ENCODE data around the gene ALB.

- TF ChIP-seq FOXP1 (CRISPR knock-in tag; IDR thresholded peaks at IDR 0.05; ENCODE audit: borderline replicate concordance) (no peak), NR2C2 (CRISPR knock-in tag; IDR thresholded peaks at IDR 0.05) (no peak), NR3C1 (CRISPR knock-in tag; conservative IDR thresholded peaks at IDR 0.05; ENCODE audit: low read depth) (no peak), ZBTB43 (CRISPR knock-in tag; IDR thresholded peaks at IDR 0.05) (no peak), CREM (CRISPR knock-in tag; IDR thresholded peaks at IDR 0.05) (no peak), TP53 (CRISPR knock-in tag; IDR thresholded peaks at IDR 0.05) (no peak), NFYB (CRISPR knock-in tag; conservative IDR thresholded peaks at IDR 0.05; ENCODE audit: low read depth) (no peak), HMGXB4 (CRISPR knock-in tag; IDR thresholded peaks at IDR 0.05) (no peak), MAX (CRISPR knock-in tag; IDR thresholded peaks at IDR 0.05) (no peak)
- TF ChIP-seq, protein P1, sequence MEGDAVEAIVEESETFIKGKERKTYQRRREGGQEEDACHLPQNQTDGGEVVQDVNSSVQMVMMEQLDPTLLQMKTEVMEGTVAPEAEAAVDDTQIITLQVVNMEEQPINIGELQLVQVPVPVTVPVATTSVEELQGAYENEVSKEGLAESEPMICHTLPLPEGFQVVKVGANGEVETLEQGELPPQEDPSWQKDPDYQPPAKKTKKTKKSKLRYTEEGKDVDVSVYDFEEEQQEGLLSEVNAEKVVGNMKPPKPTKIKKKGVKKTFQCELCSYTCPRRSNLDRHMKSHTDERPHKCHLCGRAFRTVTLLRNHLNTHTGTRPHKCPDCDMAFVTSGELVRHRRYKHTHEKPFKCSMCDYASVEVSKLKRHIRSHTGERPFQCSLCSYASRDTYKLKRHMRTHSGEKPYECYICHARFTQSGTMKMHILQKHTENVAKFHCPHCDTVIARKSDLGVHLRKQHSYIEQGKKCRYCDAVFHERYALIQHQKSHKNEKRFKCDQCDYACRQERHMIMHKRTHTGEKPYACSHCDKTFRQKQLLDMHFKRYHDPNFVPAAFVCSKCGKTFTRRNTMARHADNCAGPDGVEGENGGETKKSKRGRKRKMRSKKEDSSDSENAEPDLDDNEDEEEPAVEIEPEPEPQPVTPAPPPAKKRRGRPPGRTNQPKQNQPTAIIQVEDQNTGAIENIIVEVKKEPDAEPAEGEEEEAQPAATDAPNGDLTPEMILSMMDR (IDR thresholded peaks at IDR 0.05): no peak
Measured at GRCh38 chr4:73405138-73405537, 1.1 kb downstream of the ALB start.
